ENCODE measurements around the gene IGFBPL1.

The IGFBPL1 gene

GRCh38 chr9:38432922-38433510, 8.8 kb upstream of the IGFBPL1 start:
- peak in 1 of 51 donors; percentile 10 for DNase-seq

- DNase-seq, result no peak
Measured at GRCh38 chr9:38431116-38431515, 6.9 kb upstream of the IGFBPL1 start.

- DNase-seq, result no peak
Measured at GRCh38 chr9:38428062-38428461, 3.8 kb upstream of the IGFBPL1 start.

- DNase-seq, result no peak
Measured at GRCh38 chr9:38424918-38425317, 664 bp upstream of the IGFBPL1 start.

GRCh38 chr9:38423273-38423972, 831 bp downstream of the IGFBPL1 start:
- DNase-seq, result peak in 1 of 51 donors; percentile 31

GRCh38 chr9:38422555-38423260, 1.5 kb downstream of the IGFBPL1 start:
- DNase-seq, result no peak

GRCh38 chr9:38421498-38422211, 2.6 kb downstream of the IGFBPL1 start:
- peak in 3 of 51 donors; percentile 14 to 63 (median 17) for DNase-seq

- peak in 1 of 51 donors; percentile 9 for DNase-seq
Measured at GRCh38 chr9:38419181-38419580, 5.1 kb downstream of the IGFBPL1 start.

GRCh38 chr9:38418366-38418765, 5.9 kb downstream of the IGFBPL1 start:
- no peak for DNase-seq

- DNase-seq, result peak in 1 of 51 donors; percentile 11
Measured at GRCh38 chr9:38417003-38417945, 7.0 kb downstream of the IGFBPL1 start.

GRCh38 chr9:38416461-38416860, 7.8 kb downstream of the IGFBPL1 start:
- no peak for DNase-seq

GRCh38 chr9:38415856-38416255, 8.4 kb downstream of the IGFBPL1 start:
- no peak for DNase-seq

- no peak for DNase-seq
Measured at GRCh38 chr9:38414040-38414723, 10.1 kb downstream of the IGFBPL1 start.

- DNase-seq, result no peak
Measured at GRCh38 chr9:38413283-38413682, 11.0 kb downstream of the IGFBPL1 start.

GRCh38 chr9:38412751-38413150, 11.5 kb downstream of the IGFBPL1 start:
- no peak for DNase-seq

- DNase-seq, result no peak
Measured at GRCh38 chr9:38408719-38409118, 15.5 kb downstream of the IGFBPL1 start.

- DNase-seq, result no peak
Measured at GRCh38 chr9:38406476-38407186, 17.6 kb downstream of the IGFBPL1 start.

- DNase-seq, result no peak
Measured at GRCh38 chr9:38405785-38406184, 18.5 kb downstream of the IGFBPL1 start.

- no peak for DNase-seq
Measured at GRCh38 chr9:38404314-38404713, 19.9 kb downstream of the IGFBPL1 start.

GRCh38 chr9:38401994-38402393, 22.3 kb downstream of the IGFBPL1 start:
- DNase-seq, result no peak
